Neural cell (in vitro differentiated cells): ENCODE results near the gene ANKLE1.

ENCODE experiments used
- CTCF ChIP-seq: fragments of 450-650 bp; IDR thresholded peaks from 2 replicates; pipeline ENCODE4 v1.5.1; 2014; ENCODE audit warnings: antibody characterized with exemption, mild to moderate bottlenecking, moderate library complexity; ENCODE audit not compliant: poor library complexity, severe bottlenecking
- EP300 ChIP-seq: fragments of 450-650 bp; conservative IDR thresholded peaks from 2 replicates; pipeline ENCODE4 v1.6.1; 2014; ENCODE audit warnings: antibody characterized with exemption, mild to moderate bottlenecking, moderate library complexity; ENCODE audit not compliant: poor library complexity, severe bottlenecking

- no peak for TF ChIP-seq CTCF
- TF ChIP-seq EP300 = no peak
Measured at GRCh38 chr19:17314007-17314593, 32.4 kb downstream of the ANKLE1 start.
